Fibroblast of the aortic adventitia (primary cell): ENCODE data around the gene TIE1. TPM values are rescaled to one million over a fixed set of nuclear protein-coding genes. Genes with fewer than 3 reads are reported as not detected.

Experiments used
- DNase-seq: peaks from one replicate; pipeline ENCODE4 v3.0.0-alpha.2; 2010; ENCODE audit warnings: low read depth
- H3K4me3 ChIP-seq: 2 replicates; pipeline ENCODE4 v1.5.1; 2011; ENCODE audit warnings: low read depth, mild to moderate bottlenecking, control low read depth, low read length, moderate library complexity
- total RNA-seq: library from RNA; depleted of rRNA; stranded (reverse); fragments of >200 nt; gene quantifications from 2 replicates; pipeline ENCODE4 v1.2.3, GENCODE V29; 2012; ENCODE audit warnings: low replicate concordance
- TF ChIP-seq, protein P1 (sequence below): IDR thresholded peaks from 2 replicates; pipeline ENCODE4 v1.5.1; 2011; ENCODE audit warnings: mild to moderate bottlenecking, low read length, control low read depth, inconsistent platforms; ENCODE audit not compliant: insufficient read depth

TIE1 gene
- total RNA-seq, 1 donor = 0.81 TPM

DNA sequence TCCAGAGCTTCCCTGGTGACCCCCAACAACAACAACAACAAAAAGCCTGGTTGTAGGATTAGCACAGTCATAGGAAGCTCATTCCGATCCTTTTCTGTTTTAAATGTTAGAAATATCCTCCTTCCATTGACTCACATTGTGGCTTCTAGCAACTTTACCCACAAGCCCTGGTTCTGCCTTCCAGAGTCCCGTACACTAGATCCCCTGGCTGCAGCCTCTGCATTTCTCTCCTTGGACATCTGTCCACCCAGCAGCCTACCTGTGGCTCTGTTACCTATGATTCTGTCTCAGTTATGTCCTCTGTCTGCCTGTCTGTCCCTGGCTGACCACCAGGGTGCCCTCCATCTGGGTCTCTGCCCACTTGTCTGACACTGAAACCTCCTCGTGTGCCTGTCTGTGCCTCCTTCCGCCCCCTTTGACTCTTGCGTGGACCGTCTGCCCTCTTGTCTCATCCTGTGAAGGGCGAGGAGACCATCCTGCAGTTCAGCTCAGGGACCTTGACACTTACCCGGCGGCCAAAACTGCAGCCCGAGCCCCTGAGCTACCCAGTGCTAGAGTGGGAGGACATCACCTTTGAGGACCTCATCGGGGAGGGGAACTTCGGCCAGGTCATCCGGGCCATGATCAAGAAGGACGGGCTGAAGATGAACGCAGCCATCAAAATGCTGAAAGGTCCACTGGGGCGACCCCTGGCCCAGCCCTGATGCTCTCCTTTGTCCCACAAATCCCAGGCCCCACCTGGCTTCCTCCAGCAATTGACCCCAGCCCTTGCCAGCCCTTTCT, 16.1 kb downstream of the TIE1 start:
- DNase-seq = no peak
- no peak overlapping the region for H3K4me3 ChIP-seq
- TF ChIP-seq, protein P1, sequence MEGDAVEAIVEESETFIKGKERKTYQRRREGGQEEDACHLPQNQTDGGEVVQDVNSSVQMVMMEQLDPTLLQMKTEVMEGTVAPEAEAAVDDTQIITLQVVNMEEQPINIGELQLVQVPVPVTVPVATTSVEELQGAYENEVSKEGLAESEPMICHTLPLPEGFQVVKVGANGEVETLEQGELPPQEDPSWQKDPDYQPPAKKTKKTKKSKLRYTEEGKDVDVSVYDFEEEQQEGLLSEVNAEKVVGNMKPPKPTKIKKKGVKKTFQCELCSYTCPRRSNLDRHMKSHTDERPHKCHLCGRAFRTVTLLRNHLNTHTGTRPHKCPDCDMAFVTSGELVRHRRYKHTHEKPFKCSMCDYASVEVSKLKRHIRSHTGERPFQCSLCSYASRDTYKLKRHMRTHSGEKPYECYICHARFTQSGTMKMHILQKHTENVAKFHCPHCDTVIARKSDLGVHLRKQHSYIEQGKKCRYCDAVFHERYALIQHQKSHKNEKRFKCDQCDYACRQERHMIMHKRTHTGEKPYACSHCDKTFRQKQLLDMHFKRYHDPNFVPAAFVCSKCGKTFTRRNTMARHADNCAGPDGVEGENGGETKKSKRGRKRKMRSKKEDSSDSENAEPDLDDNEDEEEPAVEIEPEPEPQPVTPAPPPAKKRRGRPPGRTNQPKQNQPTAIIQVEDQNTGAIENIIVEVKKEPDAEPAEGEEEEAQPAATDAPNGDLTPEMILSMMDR = peak; percentile 13

DNA sequence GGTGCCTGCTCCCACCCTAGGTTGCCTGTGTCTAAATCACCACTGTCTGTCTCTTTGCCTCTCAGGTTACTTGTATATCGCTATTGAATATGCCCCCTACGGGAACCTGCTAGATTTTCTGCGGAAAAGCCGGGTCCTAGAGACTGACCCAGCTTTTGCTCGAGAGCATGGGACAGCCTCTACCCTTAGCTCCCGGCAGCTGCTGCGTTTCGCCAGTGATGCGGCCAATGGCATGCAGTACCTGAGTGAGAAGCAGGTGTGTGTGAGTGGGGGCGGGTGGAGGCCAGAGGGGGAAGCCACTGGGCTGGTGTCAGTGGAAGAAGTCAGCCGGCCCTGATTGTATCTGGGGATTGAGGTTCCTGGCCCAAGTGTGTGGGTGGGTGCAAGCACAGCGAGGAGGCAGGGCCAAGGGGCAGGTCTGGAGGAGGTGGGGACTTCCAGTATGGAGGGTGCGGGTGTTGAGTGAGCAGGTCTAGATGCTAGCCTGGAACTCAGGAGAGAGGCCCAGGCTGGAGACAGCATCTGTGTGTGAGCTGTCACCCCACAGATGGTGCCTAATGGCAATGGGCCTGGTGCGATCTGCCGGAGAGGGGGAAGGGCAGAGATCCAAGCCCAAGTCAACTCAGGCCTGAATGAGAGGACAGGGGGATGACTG, 17.2 kb downstream of the TIE1 start:
- no peak overlapping the region for H3K4me3 ChIP-seq
- no peak for DNase-seq
- TF ChIP-seq, protein P1 = no peak

DNA sequence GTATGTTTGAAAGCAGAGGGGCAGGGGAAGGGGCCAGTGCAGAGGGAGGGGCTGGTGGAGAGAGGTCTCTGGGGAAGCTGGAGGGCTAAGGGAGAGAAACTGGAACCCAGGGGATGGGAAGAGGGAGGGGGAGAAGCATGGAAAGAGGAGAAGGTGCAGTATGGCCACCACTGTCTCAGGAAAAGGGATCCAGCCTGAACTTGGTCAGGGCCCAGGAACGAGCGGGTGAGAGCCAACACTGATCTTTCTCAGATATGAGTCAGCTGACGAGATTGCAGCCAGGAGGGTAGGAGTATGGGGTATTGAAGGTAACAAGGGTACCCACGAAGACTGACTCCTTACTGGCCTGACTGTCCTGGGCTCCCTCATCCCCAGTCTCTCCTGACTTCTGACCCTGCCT, 18.0 kb downstream of the TIE1 start:
- H3K4me3 ChIP-seq = no peak overlapping the region
- TF ChIP-seq, protein P1 = no peak
- DNase-seq = peak; percentile 5

DNA sequence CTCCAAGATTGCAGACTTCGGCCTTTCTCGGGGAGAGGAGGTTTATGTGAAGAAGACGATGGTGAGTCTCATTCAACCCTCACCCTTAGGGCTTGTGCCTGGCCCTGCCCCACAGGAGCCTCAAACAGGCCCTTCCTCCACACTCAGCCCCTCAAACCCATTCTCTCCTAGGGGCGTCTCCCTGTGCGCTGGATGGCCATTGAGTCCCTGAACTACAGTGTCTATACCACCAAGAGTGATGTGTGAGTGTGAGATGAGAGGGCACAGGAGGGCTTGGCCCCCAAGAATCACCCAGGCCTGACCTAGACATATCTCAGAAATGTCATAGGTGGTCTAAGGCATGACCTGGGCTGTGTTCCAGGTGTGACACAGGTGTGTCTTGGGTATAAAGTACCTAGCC, 18.5 kb downstream of the TIE1 start:
- DNase-seq = no peak
- H3K4me3 ChIP-seq = no peak overlapping the region
- TF ChIP-seq, protein P1 = no peak

DNA sequence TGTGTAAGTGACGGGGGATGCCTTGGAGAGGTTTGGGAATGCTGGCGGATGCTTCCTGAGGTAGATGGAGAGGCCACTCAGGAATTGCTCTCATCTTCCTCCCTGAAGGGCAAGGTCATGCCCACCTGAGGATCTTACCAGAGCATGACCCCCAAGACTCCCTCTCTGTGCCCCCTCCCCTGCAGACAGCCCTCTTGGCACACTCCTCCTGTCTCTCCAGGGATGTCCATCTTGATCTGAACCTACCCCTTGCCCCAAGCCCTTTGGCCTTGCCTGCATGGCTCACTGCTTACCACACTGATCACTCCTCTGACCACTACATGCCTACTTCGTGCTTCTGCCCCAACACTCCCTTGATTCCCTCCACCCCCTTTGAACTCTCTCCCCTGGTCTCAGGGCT, 19.0 kb downstream of the TIE1 start:
- TF ChIP-seq, protein P1 = no peak
- no peak for DNase-seq
- no peak overlapping the region for H3K4me3 ChIP-seq

DNA sequence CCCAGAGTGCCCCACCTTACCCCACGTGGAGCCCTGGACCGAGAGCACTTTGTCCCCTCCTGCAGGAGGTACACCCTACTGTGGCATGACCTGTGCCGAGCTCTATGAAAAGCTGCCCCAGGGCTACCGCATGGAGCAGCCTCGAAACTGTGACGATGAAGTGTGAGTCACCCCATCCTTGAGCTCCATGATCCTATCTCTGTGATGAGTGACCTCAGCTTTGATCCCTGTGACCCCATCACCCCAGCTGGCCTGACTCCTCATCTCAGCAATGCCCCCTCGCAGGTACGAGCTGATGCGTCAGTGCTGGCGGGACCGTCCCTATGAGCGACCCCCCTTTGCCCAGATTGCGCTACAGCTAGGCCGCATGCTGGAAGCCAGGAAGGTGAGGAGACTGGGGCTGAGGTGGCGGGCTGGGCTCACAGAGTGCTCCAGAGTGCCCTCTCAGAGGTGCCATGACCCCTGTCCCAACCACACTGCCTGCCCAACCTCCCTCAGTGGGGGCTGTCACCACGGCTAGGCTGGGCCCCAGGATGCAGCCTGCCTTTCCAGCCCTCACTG, 20.6 kb downstream of the TIE1 start:
- no peak for DNase-seq
- TF ChIP-seq, protein P1 = no peak
- H3K4me3 ChIP-seq = no peak overlapping the region
